H1 (cell line): ENCODE results near the gene DELE1. TPM values are rescaled to one million over a fixed set of nuclear protein-coding genes. Genes with fewer than 3 reads are reported as not detected.

Experiments
- CTCF ChIA-PET: fragments of 300-600 bp; sonication (Branson Sonifier 250); formaldehyde crosslinking; loops from one replicate; lab custom pipeline; 2021; ENCODE audit not compliant: partially characterized antibody; lab: Charles Lee
- POLR2A ChIA-PET: fragments of 300-600 bp; sonication (Branson Sonifier 250); formaldehyde crosslinking; loops from one replicate; lab custom pipeline; 2021; ENCODE audit warnings: inconsistent platforms; ENCODE audit not compliant: partially characterized antibody; lab: Charles Lee
- DNase-seq, 2 experiments: peaks; one replicate each; pipeline versions ENCODE4 v3.0.0 to v3.0.0-alpha.2; 2010 to 2022; ENCODE audit warnings: low spot score in 2 of 2, low read depth in 1 of 2, mixed read lengths in 1 of 2
- FAIRE-seq: peaks from 2 replicates; lab custom pipeline; 2011; peaks lifted over from hg19 to GRCh38; lab: Jason Lieb, UNC
- H2AFZ ChIP-seq: 2 replicates; pipeline ENCODE4 v1.8.1; 2012; ENCODE audit warnings: low read length, inconsistent platforms
- H2AK5ac ChIP-seq: 2 replicates; pipeline ENCODE4 v1.6.1; 2013; ENCODE audit warnings: low read depth, low read length
- H2BK120ac ChIP-seq: replicated peaks from 2 replicates; pipeline ENCODE3; 2013; ENCODE audit warnings: low read depth, low read length, inconsistent platforms
- H2BK12ac ChIP-seq: 2 replicates; pipeline ENCODE4 v1.6.1; 2013; ENCODE audit warnings: low read depth, low read length
- H2BK15ac ChIP-seq: 2 replicates; pipeline ENCODE4 v1.6.1; 2013; ENCODE audit warnings: low read length
- H2BK20ac ChIP-seq: 2 replicates; pipeline ENCODE4 v1.6.1; 2013; ENCODE audit warnings: low read length
- H2BK5ac ChIP-seq: 2 replicates; pipeline ENCODE4 v1.6.1; 2013; ENCODE audit warnings: low read depth, low read length
- H3K14ac ChIP-seq: 2 replicates; pipeline ENCODE4 v1.6.1; 2013; ENCODE audit warnings: inconsistent platforms; ENCODE audit not compliant: insufficient read length
- H3K18ac ChIP-seq: 2 replicates; pipeline ENCODE4 v1.6.1; 2013; ENCODE audit warnings: low read length; ENCODE audit errors: extremely low read depth
- H3K23ac ChIP-seq: 2 replicates; pipeline ENCODE4 v1.6.1; 2013; ENCODE audit warnings: inconsistent platforms; ENCODE audit not compliant: insufficient read length
- H3K23me2 ChIP-seq: 2 replicates; pipeline ENCODE4 v1.6.1; 2013; ENCODE audit warnings: low read depth, low read length
- H3K27ac ChIP-seq: 2 replicates; pipeline ENCODE4 v1.6.1; 2011; ENCODE audit warnings: low read depth, low read length, inconsistent platforms
- H3K27me3 ChIP-seq, 4 experiments: replicated peaks in 1 of 4; 1 replicate in 1 of 4; 2 replicates in 3 of 4; pipeline versions ENCODE4 v1.6.1 to v1.8.1; 2011 to 2013; ENCODE audit warnings: low read length in 3 of 4, mild to moderate bottlenecking in 3 of 4, inconsistent platforms in 2 of 4, mixed read lengths in 2 of 4, moderate library complexity in 1 of 4; ENCODE audit not compliant: control insufficient read depth in 3 of 4, insufficient read depth in 3 of 4; ENCODE audit errors: extremely low read depth in 1 of 4
- H3K36me3 ChIP-seq, 4 experiments: 2 replicates each; pipeline versions ENCODE4 v1.6.1 to v1.8.1; 2011 to 2013; ENCODE audit warnings: mild to moderate bottlenecking in 4 of 4, low read length in 3 of 4, moderate library complexity in 2 of 4, control low read depth in 1 of 4, inconsistent platforms in 1 of 4; ENCODE audit not compliant: insufficient read depth in 4 of 4, control insufficient read depth in 2 of 4
- H3K4ac ChIP-seq: replicated peaks from 2 replicates; pipeline ENCODE3; 2013; ENCODE audit warnings: low read length, low read depth, mixed read lengths, inconsistent platforms; ENCODE audit not compliant: insufficient read length
- H3K4me1 ChIP-seq, 4 experiments: replicated peaks in 1 of 4; 1 replicate in 1 of 4; 2 replicates in 3 of 4; pipeline versions ENCODE4 v1.6.1 to v1.8.1; 2011 to 2013; ENCODE audit warnings: low read length in 3 of 4, inconsistent platforms in 2 of 4, mixed read lengths in 1 of 4; ENCODE audit not compliant: insufficient read depth in 4 of 4, control insufficient read depth in 3 of 4
- H3K4me2 ChIP-seq, 2 experiments: 2 replicates each; pipeline versions ENCODE4 v1.6.1 to v1.8.1; 2011 to 2013; ENCODE audit warnings: low read depth in 2 of 2, low read length in 2 of 2, control low read depth in 1 of 2, inconsistent platforms in 1 of 2, mild to moderate bottlenecking in 1 of 2; ENCODE audit not compliant: insufficient read depth in 1 of 2
- H3K4me3 ChIP-seq, 4 experiments: fragments of 200-600, 300-600 bp in 1 of 4; sonication (generic), shearing (Covaris generic), sonication (Bioruptor Twin) in 1 of 4; 2 replicates each; pipeline versions ENCODE4 v1.5.1 to v1.8.1; 2011 to 2016; ENCODE audit warnings: low read length in 4 of 4, low read depth in 3 of 4, control low read depth in 2 of 4, inconsistent platforms in 2 of 4, mild to moderate bottlenecking in 2 of 4, mixed read lengths in 1 of 4, moderate library complexity in 1 of 4; ENCODE audit not compliant: insufficient read depth in 2 of 4; ENCODE audit errors: extremely low read depth in 1 of 4
- H3K56ac ChIP-seq: replicated peaks from 2 replicates; pipeline ENCODE3; 2013; ENCODE audit warnings: low read depth, mild to moderate bottlenecking, mixed read lengths, low read length, inconsistent platforms; ENCODE audit not compliant: insufficient read length
- H3K79me1 ChIP-seq: 2 replicates; pipeline ENCODE4 v1.6.1; 2013; ENCODE audit warnings: low read depth, low read length, control low read depth
- H3K79me2 ChIP-seq, 2 experiments: 2 replicates each; pipeline versions ENCODE4 v1.6.1 to v1.8.1; 2012 to 2013; ENCODE audit warnings: low read length in 2 of 2, mild to moderate bottlenecking in 2 of 2, inconsistent platforms in 1 of 2; ENCODE audit not compliant: insufficient read depth in 2 of 2, control insufficient read depth in 1 of 2
- H3K9ac ChIP-seq, 4 experiments: replicated peaks in 1 of 4; 1 replicate in 1 of 4; 2 replicates in 3 of 4; pipeline versions ENCODE4 v1.6.1 to v1.8.1; 2011 to 2013; ENCODE audit warnings: low read depth in 3 of 4, low read length in 3 of 4, control low read depth in 2 of 4, mild to moderate bottlenecking in 2 of 4, moderate library complexity in 2 of 4, inconsistent platforms in 1 of 4; ENCODE audit errors: extremely low read depth in 1 of 4
- H3K9me3 ChIP-seq, 2 experiments: 2 replicates each; pipeline versions ENCODE4 v1.6.1 to v1.8.1; 2012 to 2013; ENCODE audit warnings: mild to moderate bottlenecking in 2 of 2, moderate library complexity in 2 of 2, control low read depth in 1 of 2, inconsistent platforms in 1 of 2, low read depth in 1 of 2, low read length in 1 of 2, mixed read lengths in 1 of 2; ENCODE audit not compliant: insufficient read depth in 2 of 2
- H4K20me1 ChIP-seq, 2 experiments: replicated peaks in 1 of 2; 2 replicates each; pipeline versions ENCODE3 to v1.8.1; 2011 to 2013; ENCODE audit warnings: inconsistent platforms in 2 of 2, low read length in 2 of 2, mild to moderate bottlenecking in 1 of 2; ENCODE audit not compliant: insufficient read depth in 2 of 2, control insufficient read depth in 1 of 2
- H4K5ac ChIP-seq: 2 replicates; pipeline ENCODE4 v1.6.1; 2013; ENCODE audit warnings: low read length, low read depth, mixed read lengths, inconsistent platforms; ENCODE audit not compliant: insufficient read length
- H4K8ac ChIP-seq: 2 replicates; pipeline ENCODE4 v1.8.0; 2013; ENCODE audit warnings: mild to moderate bottlenecking, moderate library complexity, low read length, inconsistent platforms; ENCODE audit not compliant: insufficient read depth; ENCODE audit errors: extremely low read depth
- H4K91ac ChIP-seq: replicated peaks from 2 replicates; pipeline ENCODE3; 2013; ENCODE audit warnings: low read length, mixed read lengths, inconsistent platforms; ENCODE audit not compliant: insufficient read length
- JUN ChIP-seq: IDR thresholded peaks from 2 replicates; pipeline ENCODE4 v1.6.1; 2011; ENCODE audit warnings: low read depth, mild to moderate bottlenecking, improper control_type of control experiment, low read length
- RNF2 ChIP-seq: fragments of 200-900, 300-1000 bp; sonication (generic); IDR thresholded peaks from 2 replicates; pipeline ENCODE4 v1.7.1; 2016; ENCODE audit warnings: borderline replicate concordance, low read depth, mild to moderate bottlenecking, antibody characterized with exemption, low read length; ENCODE audit not compliant: poor library complexity, severe bottlenecking; ENCODE audit errors: missing control alignments
- SP1 ChIP-seq: IDR thresholded peaks from 2 replicates; pipeline ENCODE4 v1.6.1; 2011; ENCODE audit warnings: low read depth, low read length
- WGBS, 2 experiments: shearing (Covaris generic) in 1 of 2; methylation state at CpG; one replicate each; pipeline versions ENCODE4 v1.1.6 to v1.1.7; 2013 to 2015; ENCODE audit warnings: low lambda C conversion rate in 2 of 2, mixed read lengths in 2 of 2, inconsistent platforms in 1 of 2, low coverage in 1 of 2, missing lambda C conversion rate in 1 of 2; ENCODE audit not compliant: insufficient replicate concordance in 2 of 2, insufficient coverage in 1 of 2, insufficient read length in 1 of 2; ENCODE audit errors: extremely low coverage in 1 of 2, missing lambda C conversion rate in 1 of 2; 5-methylcytosine and 5-hydroxymethylcytosine counted together
- polyA plus RNA-seq, 7 experiments: library from polyadenylated mRNA; depleted of rRNA in 3 of 7; stranded (reverse) in 5 of 7; unstranded in 2 of 7; fragments of >200 nt in 5 of 7; fragments of 200-250 nt in 2 of 7; gene quantifications; 1 replicate in 5 of 7; 2 replicates in 1 of 7; 4 replicates in 1 of 7; pipeline versions ENCODE4 v1.2.1 to v1.2.3, GENCODE V29; 2011 to 2013; ENCODE audit warnings: missing spikeins in 2 of 7, mixed read lengths in 2 of 7
- total RNA-seq: library from RNA; stranded (reverse); fragmentation: NEBNext Ultra II Directional; extraction: Animal tissue kit (Norgen Biotek cat#: 25700); gene quantifications from 2 replicates; pipeline ENCODE4 v1.2.1, GENCODE V29; 2021

The DELE1 gene
- total and polyA plus RNA-seq, 2 of the 8 experiments (the other 6 are each of a cell fraction or from before 2014, with no cell fraction given): 61.4 to 114 TPM

- DNase-seq (peak in 1 of 2 experiments; percentile 43), FAIRE-seq (no peak)
- Histone ChIP-seq H3K27ac (no peak overlapping the region), H3K23ac (no peak overlapping the region), H3K27me3 (peaks cover 0 to 4% (median 0%) of the 10 kb centered on the region in 4 experiments; a peak in 1 of 7 replicates), H2AK5ac (peak overlapping the region; percentile 79; the same call in 1 of the 2 replicates), H2BK15ac (peak overlapping the region; percentile 62), H2BK5ac (peak overlapping the region; percentile 46; the same call in 1 of the 2 replicates), H3K9ac (no peak overlapping the region; a peak in 1 of 7 replicates), H3K4me1 (peaks cover 14 to 49% (median 35%) of the 10 kb centered on the region in 4 experiments), H2BK12ac (peak overlapping the region; percentile 63; the same call in 1 of the 2 replicates), H2BK20ac (peak overlapping the region; percentile 95), H2BK120ac (no peak overlapping the region), H3K56ac (no peak overlapping the region), H2AFZ (no peak overlapping the region), H3K4ac (peak overlapping the region; percentile 3), H3K36me3 (no peaks in the 10 kb centered on the region), H4K5ac (no peak overlapping the region), H3K4me2 (peak overlapping the region; percentile 72 to 81), H3K79me1 (peaks cover 5% of the 10 kb centered on the region; the same call in 1 of the 2 replicates), H4K8ac (no peak overlapping the region), H3K18ac (peak overlapping the region; percentile 51; the same call in 1 of the 2 replicates), H3K79me2 (peaks cover 0 to 18% of the 10 kb centered on the region in 2 experiments; a peak in 3 of 4 replicates), H3K4me3 (peak overlapping the region in 1 of 4 experiments; percentile 62; a peak in 2 of 8 replicates), H3K23me2 (peaks cover 29% of the 10 kb centered on the region), H3K9me3 (no peaks in the 10 kb centered on the region), H4K20me1 (peaks cover 3 to 9% of the 10 kb centered on the region in 2 experiments), H3K14ac (no peak overlapping the region), H4K91ac (peak overlapping the region; percentile 70)
- ChIA-PET CTCF (interaction anchor here (0.7 to 10.7 kb wide), 37 partner anchors 10 to 317 kb away, joined by 3 to 273 read pairs (median 5); partner anchors contain the start of genes PCDH12 and RNF14), POLR2A (interaction anchor here (0.6 to 11.2 kb wide), 21 partner anchors 11 to 205 kb away, joined by 3 to 173 read pairs (median 8); no protein-coding TSS in a partner anchor)
- TF ChIP-seq JUN (no peak), SP1 (0 out of 2 replicates have a peak, but pooled peaks have one; percentile 21), RNF2 (no peak)
- whole genome bisulfite sequencing, 2 experiments: 69% methylated on average over 8 of the region's 8 CpGs; no CpG with 5 or more reads in 1 of the 2 experiments
These were observed 42.5 kb upstream of the DELE1 start for GRCh38 chr5:141880961-141881801.
